ENCODE measurements around the gene RGS19.
"Not testable (repeated sequence)": the region's sequence is repeated elsewhere in the genome, so short reads cannot be mapped to it uniquely, and the experiment has no call there.

RGS19 gene, protein sequence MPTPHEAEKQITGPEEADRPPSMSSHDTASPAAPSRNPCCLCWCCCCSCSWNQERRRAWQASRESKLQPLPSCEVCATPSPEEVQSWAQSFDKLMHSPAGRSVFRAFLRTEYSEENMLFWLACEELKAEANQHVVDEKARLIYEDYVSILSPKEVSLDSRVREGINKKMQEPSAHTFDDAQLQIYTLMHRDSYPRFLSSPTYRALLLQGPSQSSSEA

DNA sequence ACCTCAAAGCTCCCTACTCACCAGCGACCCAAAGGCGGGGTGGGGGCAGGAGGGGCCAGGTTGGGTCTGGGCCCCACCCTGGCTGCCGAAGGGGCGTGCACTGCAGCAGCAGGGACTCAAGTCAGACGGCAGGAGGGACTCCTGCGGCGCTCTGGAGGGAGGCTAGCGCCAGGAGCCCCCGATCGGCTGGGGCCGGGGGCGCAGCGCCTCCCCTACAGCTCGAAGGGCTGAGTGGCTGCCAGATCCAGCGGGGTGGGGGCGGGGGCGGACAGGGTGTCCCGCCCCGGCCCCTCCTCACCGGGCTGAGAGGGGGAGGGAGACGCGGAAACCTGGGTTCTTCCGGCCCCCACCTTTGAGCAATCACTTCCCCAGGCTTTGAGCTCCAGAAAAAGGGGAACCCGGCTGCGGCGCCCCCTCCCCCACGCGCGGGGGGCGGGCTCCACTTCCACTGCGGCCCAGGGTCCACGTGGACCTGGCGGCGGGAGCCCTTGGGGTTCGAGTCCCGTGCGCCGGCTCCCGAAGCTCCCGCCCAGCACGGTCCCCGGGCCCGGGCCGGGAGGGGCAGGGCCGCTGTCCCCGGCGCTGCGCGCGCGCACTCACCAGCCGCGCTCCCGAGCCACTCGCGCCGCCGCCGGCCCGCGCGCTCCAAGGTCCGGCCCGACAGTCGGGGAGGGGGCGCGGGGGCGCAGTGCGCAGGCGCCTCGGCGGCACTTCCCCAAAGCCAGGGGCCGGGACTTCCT lies at the start of gene RGS19:
Gene RGS19 (minus strand): TSS at position 246 of the 740 bp plus-strand sequence. CDS start 2,632 bp downstream, outside the sequence.
- FAIRE-seq = no peak

DNA sequence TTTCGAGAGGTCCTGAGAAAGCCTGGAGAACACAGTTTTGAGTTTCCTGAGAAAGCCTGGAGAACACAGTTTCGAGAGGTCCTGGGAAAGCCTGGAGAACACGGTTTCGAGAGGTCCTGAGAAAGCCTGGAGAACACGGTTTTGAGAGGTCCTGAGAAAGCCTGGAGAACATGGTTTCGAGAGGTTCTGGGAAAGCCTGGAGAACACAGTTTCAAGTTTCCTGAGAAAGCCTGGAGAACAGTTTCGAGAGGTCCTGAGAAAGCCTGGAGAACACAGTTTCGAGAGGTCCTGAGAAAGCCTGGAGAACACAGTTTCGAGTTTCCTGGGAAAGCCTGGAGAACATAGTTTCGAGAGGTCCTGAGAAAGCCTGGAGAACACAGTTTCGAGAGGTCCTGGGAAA lies 44.2 kb upstream of the RGS19 start:
- FAIRE-seq = not testable (repeated sequence)

DNA sequence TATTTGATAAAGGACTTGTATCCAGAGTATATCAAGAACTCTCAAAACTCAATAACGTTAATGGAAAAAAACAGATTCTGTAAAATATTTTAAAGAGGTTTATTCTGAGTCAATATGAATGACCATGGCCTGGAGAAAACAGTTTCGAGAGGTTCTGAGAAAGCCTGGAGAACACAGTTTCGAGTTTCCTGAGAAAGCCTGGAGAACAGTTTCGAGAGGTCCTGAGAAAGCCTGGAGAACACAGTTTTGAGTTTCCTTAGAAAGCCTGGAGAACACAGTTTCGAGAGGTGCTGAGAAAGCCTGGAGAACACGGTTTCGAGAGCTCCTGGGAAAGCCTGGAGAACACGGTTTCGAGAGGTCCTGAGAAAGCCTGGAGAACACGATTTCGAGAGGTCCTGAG lies 43.6 kb upstream of the RGS19 start:
- not testable (repeated sequence) for FAIRE-seq

DNA sequence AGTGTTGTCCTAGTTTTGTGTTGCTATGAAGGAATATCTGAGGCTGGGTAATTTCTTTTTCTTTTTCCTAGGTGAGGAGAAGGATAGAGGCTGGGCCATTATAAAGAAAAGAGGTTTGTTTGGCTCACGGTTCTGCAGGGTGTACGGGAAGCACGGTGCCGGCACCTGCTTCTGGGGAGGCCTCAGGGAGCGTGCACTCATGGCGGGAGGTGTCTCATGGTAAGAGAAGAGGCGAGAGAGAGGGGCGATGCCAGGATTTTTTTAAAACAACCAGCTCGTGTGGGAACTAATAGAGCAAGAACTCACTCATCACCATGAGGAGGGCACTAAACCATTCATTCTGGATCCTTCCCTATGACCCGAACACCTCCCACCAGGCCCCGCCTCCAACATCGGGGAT lies 42.3 kb upstream of the RGS19 start:
- no peak for FAIRE-seq

DNA sequence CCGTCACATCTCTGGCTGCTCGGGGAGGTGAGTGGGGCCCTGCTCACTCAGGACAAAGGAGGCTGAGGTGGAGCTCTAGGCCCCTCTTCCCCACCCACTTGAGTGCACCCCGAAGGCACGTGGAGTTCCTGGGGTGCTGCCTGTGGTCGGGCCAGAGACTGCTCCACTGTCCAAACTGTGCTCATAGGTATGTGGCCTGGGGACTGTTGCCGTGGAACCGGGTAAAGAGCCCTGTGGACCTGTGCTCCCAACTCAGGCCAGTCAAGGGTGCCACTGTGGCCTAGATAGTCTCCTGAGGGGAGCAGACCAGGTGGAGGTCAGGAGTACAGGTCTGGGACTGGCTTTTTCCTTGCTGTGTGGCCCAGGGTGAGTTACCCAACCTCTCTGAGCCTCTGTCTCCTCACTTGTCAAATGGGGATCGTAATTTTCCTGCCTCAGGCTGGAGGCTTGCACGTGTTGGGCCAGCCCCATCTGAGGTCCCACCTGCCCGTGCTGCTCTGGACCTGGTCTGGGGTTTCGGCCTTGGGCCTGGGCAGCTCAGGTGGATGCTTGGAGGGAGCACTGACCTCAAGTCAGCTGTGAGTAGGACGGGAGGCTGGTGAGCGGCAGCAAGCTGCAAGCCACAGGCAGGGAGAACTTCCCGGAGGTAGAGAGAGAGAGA lies 40.5 kb upstream of the RGS19 start:
- FAIRE-seq = no peak

DNA sequence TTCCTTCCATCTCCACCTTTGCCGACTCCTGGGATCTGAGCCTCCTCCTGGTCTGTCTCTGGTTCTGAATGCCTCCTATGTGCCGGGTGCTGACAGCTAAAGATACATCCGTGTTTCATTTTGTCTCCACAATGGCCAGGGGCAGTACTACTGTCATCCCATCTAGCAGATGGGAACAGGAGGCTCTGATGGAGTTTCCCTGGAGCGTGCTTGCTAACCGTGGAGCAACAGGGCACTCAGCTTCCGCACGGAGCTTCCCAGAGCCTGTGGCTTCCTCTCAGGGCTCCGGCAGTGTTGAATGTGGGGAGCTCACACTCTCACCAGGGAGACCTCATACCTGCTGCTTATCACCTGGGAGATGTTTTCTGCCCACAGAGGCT lies 40.0 kb upstream of the RGS19 start:
- no peak for FAIRE-seq

DNA sequence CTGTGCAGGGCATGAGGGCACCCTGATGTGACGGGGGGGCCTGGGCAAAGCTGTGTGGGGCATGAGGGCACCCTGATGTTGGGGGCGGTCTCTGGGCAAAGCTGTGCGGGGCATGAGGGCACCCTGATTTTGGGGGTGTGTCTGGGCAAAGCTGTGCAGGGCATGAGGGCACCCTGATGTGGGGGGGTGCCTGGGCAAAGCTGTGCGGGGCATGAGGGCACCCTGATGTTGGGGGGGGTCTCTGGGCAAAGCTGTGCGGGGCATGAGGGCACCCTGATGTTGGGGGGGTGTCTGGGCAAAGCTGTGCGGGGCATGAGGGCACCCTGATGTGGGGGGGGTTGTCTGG lies 38.1 kb upstream of the RGS19 start:
- FAIRE-seq = not testable (repeated sequence)

DNA sequence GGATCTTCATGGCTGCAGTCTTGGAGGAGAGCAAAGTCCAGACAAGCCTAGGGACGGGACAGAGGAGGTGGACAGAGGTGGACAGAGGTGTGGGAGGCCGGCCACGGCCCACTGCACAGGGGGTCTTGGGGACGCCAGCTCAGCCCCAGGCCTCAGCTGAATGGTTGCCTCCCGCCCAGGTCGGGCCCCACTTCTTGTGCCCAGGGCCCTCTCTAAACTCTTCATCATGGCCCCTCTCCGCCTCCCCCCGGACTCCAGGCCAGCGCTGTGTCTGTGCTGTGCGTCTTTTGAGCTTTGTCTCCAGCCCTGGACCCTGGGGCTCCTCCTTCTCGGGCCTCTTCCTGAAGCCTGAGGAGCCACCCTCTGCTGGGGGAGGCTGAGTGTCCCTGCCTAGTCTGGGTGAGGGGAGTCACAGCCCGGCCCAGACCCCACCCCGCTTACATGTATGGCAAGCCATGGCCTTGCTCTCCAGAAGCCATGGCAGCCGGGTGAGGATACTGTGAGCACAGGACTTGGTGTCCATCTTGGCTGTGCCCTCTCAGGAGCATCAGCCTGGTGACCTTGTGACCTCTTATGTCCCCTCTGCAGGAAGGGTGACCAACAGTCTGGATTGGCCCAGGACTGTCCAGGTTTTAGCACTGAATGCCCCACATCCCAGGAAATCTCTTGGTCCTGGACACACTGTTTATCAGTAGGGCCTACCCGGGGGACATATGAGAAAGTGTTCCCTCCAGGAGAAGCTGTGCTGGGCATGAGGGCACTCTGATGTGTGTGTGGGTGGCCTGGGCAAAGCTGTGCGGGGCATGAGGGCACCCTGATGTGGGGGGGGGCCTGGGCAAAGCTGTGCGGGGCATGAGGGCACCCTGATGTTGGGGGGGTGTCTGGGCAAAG lies 37.5 kb upstream of the RGS19 start:
- FAIRE-seq = no peak

DNA sequence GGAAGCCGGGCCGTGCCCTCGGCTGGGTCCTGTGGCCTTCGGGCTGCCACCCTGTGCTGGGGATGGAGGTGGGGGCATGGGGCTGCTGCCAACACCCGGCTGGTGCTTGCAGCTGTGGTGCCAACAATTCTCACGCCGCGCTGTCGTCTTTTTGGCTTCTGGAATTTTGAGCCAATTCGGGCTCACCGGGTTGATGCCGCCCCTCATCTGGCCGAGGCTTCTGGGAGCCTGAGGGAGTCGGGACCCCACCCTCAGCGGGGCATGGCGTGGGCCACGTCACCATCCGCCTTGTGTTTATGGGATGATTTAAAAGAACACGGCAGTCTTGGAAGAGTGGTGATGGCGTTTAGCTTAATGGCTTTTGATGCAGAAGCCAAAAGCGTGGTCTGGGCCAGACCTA lies 36.7 kb upstream of the RGS19 start:
- no peak for FAIRE-seq

DNA sequence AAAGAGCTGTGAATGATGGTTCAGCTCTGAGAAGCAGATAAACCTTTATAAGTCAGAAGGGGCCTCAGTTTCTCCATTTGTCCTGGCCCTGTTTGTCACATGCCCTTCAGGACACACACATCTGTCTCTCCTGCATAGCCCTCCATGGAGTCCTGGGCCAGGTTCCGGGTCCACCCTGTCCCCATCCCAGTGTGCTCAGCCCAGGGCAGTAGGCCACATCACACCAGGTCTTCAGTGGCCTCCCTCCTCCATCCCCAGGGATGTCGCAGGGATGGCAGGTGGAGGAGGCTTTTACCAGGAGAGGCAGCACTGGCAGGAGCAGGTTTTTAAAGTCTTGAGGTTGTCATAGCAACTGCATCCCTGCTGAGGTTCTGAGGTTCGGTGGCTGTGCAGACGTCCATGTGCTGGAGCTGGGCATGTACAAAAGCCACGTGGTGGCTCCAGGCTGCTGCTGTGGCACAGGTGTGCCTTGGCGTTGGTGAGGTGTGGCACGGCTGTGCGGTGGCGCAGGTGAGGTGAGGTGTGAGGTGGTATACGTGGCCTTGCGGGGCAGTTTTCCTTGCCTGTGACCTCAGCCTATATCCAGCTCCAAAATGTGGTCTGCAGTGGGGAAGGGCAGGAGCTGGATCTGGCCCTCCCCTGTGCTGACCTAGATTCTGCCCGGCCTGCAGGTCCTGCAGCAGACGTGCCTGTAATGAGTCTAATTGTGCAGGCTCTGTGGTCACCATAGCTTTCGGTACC lies 36.0 kb upstream of the RGS19 start:
- FAIRE-seq = no peak

DNA sequence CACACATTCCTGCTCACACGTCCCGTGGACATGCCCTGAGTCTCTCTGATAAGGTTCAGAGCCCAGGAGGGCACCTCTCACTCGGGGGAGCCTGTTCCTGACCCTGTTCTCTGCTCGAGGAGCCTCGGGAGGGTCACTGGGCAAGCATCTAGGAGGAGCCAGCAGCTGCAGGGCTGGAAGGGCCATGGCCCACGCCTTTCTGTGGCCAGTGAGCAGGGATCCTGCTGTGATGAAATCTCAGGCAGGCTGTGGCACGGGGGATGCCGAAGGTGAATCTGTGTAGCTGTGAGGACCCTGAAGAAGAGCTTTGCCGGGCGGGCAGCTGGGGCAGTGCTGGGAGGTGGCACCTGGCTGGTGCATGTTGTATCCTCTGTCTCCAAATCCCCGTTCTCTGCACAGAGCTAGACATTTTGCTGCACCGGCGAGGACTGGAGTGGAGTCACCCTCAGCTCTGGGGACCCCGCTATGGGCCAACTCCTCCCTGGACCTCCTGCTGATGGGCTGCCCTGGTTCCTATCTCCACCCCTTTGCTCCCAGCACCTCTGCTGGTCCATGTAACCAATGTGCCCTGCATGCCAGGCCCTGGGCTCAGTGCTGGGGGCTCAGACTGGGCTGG lies 35.1 kb upstream of the RGS19 start:
- FAIRE-seq = no peak

DNA sequence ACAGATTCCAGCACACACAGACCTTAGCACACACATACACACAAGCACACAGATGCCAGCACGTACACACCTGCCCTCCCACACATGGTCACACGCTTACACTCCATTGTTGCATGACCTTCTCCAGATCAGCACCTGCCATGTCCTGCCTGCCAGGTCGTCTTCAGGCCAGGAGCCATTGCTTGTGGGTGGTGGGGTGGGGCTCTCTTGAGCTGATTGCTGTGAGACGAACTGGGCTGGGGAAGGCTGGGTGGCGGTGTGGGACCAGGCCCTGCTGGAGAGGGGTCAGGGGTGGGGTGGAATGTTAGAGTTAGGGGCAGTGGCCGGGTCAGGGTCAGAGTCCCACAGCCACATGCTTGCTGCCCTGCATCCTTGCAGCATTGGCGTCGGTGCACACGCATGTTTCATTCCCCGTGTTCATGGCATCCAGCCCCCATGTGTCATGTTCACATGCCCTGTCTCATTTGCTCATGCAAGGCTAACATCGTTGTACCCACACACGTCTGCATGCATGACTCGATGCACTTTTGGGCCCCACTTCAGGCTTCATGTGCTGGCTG lies 34.6 kb upstream of the RGS19 start:
- FAIRE-seq = no peak

DNA sequence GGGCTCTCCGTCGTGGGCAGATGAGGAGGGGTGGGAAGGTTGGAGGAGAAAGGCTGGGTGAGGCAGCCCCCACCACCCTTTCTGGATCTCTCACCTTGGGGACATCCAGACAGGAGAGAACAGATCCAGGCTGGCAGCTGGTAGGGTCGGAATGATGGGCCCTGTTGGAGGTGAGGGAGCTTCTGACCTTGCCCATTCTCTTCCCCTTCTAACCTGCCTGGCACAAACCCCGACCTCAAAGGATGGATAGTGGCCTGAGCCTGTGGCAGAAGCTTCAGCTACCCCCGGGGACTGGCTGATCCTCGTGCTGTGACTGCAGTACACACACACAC lies 34.1 kb upstream of the RGS19 start:
- FAIRE-seq = no peak

DNA sequence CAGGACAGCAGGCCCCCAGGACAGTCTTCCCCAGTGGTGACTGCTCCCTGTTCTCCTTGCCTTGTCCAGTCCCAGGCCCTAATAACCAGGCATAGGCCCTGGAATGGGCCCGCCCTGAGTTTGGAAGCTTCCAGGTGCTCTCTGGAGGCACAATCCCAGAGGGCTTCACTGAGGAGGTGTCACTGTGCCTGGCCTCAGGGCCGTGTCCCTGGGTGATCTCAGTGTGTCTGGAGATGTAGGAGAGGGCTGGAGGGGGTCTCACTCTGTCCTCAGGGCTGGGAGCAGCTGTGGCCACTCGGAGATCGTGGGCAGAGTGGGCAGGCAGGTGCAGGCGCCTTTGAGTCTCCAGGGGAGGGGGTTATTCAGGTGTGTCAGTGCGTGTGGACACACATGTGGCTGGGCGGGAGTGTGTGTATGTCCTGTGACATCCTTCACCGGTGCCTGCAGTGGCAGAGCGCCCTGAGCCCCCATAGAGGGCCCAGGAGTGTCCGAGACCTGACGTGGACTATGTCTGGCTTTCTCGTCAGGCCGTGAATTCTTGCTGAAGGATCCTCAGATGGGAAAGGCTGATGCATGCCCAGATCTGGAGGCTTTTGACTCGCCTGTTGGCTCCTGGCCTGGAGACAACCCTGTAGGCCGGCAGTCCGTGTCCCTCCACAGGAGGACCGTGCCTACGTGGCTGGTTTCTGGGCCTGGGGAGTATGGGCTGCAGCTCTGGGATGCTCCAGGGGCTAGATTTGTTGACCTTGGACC lies 33.5 kb upstream of the RGS19 start:
- FAIRE-seq = no peak

DNA sequence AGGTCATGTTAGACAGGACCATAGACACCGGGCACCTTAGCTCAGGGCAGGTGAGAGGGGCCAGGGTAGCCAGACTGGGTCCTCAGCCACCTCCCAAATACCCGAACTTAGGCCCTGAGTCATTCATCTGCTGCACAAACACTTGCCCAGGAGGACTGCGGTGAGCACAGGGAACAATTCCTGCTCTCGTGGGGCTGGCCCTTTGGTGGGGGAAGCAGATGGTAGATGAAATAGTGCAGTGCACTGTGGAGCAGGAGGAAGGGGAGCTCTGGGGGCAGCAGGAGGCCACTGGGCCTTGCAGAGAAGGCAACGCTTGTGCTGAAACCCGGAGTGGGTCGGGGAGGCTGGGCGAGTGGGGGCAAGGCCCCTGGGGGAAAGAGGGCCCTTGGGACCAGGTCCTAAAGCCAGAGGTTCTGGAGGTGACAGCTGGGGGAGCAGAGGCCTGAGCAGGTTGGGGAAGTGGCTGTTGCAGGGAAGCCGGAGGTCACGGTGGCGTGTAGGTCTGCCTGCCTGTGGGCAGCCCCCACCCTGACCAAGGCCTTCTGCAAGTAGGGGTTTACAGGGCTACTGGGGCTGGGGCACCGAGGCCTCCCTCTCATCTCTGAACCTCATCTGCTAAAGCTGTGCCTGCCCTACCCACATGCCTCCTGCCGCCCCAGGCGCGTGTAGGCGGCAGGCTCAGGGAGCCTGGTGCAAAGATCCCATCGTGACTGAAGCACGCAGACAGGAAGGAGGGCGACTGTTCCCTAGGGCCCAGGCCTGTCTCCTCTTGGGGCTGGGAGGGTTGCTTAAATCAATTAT lies 32.7 kb upstream of the RGS19 start:
- no peak for FAIRE-seq

DNA sequence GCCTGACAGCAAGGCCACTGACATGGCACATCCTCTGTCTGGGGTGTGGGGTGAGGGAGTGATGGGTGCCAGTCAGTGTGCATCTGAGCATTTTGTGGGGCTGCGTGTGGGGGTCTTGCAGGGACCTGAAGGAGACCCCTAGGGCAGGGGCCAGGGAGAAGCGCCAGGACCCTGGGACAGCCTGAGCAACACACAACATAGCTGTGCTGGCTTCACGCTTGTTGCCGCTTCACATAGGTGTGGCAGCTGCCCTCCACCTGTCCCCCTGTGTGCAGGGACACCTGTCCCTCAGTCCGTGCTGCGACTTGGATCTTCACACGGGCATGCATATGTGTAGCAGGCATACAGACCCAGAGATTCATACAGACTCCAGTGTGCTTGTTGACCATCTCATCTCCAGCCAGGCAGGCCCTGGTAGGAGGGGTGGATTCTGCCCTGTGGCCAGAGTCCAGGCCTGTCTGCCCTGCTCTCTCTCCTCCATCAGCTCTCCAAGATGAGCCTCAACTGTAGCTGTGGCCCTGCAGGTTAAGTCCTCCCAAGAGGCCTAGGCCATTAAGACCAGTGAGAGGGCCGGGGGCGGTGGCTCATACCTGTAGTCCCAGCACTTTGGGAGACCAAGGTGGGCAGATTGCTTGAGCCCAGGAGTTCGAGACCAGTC lies 31.2 kb upstream of the RGS19 start:
- FAIRE-seq = no peak

DNA sequence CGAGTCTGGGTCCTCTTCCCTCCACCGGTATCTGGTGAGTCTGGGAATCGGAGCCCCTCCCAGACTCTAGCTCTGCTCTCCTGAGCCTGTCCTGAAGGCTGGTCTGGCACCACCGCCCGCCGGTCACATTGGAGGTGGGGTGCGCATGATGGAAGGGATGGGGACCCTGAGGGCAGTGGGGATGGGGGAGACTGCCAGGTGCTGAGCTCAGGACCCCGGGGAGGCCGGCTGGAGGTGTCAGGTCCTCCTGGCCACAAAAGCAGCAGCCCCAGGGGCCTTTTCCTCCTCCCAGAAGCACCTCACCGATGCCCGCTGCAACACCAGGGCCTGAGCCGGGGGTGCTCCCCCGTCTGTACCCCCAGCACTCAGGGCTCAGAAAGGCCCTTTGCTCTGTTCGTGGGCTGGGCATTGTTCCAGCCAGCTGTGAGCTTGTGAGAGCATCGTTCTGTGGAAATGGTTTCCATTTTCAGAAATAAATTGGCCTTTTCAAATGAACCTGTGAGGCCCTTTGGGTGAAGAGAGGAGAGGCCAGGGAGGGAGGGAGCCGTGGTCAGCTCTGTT lies 30.6 kb upstream of the RGS19 start:
- no peak for FAIRE-seq

DNA sequence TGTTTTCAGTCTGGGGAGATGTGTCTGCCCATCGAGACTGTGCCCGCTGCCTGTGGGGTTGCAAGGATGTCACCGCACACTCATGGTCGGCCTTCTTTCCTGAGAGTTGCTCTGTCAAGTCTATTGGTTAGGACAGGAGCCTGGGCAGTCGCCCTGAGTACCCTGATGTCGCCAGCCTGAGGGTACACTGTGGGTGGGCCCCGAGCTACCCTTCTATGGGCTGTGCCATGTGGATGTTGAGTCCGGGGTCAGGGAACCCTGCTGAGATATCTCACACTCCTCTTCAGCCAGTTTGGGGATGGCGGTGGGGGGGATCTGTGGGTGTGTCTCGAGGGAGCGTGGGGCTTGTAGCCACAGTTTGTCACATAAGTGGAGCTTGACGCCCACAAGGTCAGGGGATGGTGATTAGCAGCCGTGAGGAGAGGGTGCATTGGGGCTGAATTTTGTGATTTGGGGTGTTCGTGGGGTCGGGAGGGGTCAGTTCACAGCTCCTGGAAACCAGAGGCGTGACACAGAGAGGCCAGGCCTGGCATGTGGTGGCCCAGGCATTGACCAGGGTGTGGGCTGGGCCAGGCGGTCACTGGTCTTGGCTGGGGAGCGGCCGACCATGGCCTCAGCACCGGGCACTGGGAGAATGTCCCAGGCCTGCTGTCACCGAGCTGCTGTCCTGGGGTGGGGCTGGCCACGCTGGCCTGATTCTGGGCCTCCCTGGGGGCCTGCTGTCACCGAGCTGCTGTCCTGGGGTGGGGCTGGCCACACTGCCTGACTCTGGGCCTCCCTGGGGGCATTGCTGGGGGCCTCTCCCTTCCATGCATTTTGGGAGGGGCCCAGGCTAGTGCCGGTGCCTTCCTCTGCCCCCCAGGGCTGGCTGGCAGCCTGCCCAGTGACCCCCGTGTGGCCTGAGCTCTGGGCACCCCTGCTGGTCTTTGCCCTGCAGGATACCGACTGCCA lies 29.7 kb upstream of the RGS19 start:
- no peak for FAIRE-seq

Data from colon (tissue), 2 donors.